EH (cell line): Measurements from ENCODE around the gene MC4R.
"Not testable (repeated sequence)": the region's sequence is repeated elsewhere in the genome, so short reads cannot be mapped to it uniquely, and the experiment has no call there.

ENCODE experiments used
- DNase-seq: peaks from one replicate; pipeline ENCODE4 v3.0.0-alpha.2; 2015; ENCODE audit warnings: low read depth

MC4R gene

DNA sequence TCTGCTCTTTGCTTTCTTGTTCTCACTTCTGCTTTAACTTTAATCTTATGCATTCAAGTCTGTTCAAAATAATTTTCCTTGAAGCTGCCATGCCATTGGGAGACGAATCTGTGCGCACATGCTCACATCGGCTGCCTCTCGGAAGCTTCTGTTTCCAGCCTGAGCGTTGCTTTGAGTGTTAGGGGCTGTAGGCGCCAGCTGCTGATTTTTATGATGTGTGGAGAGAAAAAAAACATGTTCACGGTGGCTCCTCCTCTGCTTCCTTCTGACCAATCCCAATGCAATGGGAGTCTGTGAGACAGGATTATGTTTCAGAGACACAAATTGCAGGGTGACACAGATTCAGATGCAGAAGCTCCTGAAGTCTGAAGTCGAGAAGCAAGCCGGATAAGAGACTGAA is at the start of gene MC4R:
Gene MC4R, minus strand, starts transcription at position 180 of the 400 bp plus-strand sequence. CDS start 426 bp downstream, outside the sequence.
- DNase-seq, result peak; percentile 78

DNA sequence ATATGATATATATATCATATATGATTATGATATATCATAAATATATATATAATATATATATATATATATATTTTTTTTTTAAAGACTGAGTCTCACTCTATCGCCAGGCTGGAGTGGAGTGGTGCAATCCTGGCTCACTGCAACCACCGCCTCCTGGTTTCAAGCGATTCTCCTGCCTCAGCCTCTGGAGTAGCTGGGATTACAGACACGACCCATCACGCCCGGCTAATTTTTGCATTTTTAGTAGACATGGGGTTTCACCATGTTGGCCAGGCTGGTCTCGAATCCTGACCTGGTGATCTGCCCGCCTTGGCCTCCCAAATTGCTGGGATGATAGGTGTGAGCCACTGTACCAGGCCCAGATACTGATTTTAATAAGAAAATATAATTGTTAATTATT is 49.7 kb upstream of the MC4R start:
- not testable (repeated sequence) for DNase-seq

GRCh38 chr18:60421356-60422118 is 49.0 kb upstream of the MC4R start:
- peak; percentile 9 for DNase-seq

- DNase-seq, result no peak
These were observed 45.4 kb upstream of the MC4R start for GRCh38 chr18:60417946-60418345.

DNA sequence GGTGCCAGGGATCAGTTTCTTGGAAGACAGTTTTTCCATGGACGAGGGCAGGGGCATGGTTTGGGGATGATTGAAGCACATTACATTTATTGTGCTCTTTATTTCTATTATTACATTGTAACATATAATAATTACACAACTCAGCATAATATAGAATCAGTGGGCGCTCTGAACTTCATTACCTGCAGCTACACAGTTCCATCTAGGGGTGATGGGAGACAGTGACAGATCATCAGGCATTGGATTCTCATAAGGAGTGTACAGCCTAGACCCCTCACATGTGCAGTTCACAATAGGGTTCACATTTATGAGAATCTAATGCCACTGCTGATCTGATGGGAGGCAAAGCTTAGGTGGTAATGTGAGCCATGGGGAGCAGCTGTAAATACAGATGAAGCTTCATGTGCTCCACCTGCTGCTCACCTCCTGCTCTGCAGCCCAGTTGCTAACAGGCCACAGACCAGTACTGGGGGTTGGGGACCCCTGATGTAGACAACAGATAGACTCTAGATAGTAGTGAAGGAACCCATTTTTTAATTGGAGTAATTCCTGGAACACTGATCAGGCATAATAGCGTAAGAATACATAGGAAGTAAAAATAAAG is 41.5 kb upstream of the MC4R start:
- DNase-seq, result peak; percentile 29

DNA sequence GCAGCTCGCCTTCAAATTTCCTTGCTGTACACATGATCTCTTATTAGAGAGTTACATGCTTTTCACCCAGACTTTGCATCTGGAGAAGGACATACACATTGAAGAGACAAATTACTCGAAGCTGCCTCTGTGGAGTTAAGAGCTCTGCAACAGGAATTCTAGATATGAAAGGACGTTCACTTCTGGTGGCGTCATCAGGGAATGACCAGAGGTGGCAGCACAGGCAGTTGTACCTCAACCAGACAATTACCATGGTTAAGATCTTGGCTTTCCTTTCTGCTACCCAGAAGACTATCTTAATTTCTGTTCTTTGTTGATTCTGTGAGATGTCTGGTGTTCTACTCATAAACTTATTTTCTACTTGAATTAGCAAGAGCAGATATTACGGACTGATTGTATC is 39.1 kb upstream of the MC4R start:
- DNase-seq, result peak; percentile 3

DNA sequence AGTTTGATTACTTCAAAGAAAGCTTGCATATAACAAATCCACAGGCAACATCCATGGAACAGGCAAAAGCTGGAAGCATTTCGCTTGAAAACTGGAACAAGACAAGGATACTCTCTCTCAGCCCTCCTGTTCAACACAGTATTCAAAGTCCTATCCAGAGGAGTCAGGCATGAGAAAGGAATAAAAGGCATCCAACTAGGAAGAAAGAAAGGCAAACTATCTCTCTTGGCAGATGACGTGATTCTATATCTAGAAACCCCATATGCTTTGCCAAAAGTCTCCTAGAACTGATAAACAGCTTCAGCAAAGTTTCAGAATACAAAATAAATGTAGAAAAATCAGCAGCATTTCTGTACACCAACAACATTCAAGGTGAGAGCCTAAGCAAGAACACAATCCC is 34.1 kb upstream of the MC4R start:
- no peak for DNase-seq

DNA sequence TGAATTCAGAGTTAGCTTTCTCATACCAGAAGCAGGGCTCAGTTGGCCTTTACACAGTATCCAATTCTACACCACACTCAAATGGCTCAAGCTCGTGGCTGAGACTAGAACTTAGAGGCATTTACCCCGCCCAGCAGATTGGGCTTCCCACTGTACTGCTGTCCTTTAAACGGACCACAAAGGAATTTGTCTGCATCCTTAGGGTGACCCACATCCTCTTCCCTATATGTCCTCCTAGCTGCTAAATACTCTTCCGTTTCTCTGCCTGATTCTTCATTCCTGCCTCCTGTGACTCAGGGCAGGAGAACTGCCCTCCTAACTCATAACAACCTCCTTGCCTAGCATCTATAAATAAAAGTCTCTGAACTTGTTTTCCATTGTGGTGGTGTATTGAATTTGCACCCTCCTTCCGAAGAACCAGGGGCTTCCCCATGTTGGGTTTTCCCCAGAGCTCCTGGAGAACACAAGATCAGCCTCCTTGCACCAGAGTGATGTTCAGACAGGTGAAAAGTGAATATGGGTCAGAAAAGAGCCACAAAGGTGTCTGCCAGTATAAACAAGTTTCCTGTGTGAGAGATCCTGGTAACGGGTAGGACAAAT is 32.0 kb upstream of the MC4R start:
- peak; percentile 8 for DNase-seq

GRCh38 chr18:60401346-60401745 is 28.8 kb upstream of the MC4R start:
- DNase-seq, result no peak

DNA sequence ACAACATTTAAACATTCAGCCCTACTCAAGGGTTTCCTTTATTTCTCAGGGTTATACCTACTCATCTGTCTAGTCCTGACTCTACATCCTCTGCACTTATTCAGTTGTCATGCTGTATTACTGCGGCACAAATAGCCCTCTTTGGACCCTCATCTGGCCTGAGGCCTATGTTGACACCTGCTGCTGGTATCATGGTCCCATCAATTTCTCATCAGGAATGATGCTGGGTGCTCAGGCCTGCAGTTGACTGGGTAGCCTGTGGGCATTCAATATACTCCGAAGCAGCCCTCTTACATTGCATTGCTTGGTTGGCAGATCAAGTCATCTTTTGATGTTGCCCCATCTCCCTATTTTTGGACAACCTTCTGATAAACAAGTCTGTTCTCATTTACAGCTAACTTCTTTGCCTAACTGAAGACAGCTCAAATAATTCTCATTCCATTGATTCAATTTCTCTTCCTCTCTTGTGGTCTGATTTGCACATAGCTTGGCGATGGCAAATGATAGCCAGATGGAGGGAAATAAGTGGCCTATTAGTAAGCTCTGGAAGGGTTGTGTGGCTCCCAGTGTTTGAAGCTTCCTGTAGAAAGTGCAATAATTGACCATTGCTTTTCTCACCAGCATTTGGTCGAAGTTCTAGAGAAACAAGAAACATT is 19.1 kb upstream of the MC4R start:
- DNase-seq, result peak; percentile 47

DNA sequence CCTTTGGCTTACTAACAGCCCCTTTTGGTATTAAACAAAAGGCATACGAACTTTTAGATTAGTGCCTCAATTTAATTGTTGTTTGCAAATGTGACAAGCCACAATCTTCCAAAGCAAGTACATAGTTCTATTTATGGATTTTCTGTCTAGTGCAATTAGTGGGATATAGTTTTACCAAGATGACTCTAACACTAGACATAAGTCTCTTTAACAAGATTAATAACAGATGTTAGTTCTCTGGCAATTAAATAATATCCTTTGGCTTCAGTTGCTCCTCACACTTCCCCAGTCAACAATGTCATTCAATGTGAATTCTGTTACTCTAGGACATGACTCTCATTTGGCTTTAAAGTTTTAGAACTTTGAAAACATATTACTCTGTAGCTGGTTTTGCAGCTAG is 16.7 kb upstream of the MC4R start:
- DNase-seq, result peak; percentile 0

DNA sequence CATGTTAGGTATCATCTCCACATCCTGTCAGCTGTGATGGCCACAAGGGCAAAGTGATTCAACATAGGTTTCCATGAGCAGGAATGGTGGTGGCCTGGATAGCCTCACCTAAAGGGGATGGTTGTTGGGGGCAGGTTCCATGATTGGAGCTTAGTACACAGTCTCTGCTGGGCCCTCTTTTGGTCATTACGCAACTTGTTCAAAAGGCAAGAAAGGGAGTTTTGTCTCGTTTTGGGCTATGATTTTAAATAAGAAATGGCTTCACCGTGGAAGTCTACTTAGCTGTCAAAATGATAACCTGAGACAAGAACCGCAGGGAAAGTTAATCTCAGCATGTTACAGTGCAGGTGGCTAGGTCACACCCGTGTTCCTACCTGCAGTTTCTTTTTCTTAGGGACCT is 13.1 kb upstream of the MC4R start:
- no peak for DNase-seq

DNA sequence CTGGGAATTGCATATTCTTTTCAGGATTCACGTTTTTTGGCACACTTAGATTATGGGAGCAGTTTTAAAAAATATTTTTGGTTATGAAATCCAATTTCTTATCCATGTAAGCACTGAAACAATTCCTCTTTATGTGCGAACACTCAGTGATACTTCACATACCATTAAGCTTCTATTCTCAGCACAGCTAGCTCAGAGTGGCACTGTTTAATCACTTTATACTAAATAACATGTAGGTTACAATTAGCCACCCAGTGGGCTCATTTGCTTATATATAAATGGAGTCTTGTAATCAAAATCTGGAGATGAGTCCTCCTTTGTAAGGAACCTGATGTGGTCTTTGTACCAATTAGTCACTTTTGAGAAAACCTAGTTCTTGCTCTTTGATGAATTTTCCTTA is 11.3 kb upstream of the MC4R start:
- DNase-seq, result no peak

DNA sequence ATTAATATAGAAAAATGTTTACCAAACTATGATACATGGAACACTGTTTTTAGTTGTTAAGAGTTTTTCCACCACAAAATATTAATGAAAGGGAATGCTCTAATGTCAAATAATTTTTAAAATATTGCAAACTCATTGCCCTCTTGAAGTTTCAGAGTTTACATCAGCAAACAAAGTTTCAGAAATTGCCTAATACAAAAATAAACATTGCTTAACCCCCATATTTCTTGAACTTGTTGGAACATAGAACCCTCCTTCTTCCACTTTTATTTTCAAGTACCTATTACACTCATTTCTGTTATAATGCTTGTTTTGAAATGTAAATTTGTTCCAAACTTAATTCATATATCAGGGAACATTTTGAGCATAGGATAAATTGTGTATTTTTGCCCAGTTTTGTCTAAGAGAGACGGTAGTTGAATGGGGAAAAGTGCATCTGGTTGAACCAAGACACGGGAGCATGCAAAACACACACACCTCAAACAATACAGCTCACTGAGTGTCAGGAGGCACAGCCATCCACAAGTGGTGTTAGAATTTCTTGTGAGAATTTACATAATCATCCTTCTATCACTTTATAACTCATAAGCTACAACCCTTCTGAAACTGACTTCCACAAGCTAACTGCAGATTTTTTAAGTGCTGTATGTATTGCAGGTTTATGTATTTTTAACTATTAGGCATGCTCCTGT is 5.3 kb upstream of the MC4R start:
- no peak for DNase-seq

GRCh38 chr18:60372132-60372531 is 443 bp downstream of the MC4R start:
- DNase-seq, result no peak

DNA sequence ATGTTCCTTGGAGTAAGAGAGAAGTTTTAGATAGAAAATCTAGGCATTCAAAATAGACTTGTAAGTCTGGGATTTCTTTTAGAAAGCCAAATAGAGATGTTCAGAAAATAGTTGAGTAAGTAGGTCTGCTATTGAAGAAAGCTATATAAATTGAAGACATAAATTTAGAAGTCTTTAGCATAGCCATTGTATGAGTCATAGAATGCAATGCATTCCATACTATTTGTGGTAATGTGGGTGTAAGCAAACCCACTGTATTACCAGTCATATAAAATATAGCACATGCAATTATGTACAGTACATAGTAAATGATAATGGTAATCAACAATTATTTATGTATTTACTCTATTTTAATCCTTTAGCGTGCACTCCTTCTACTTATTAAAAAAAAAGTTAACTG is 14.1 kb downstream of the MC4R start:
- peak; percentile 66 for DNase-seq

- DNase-seq, result no peak
These were observed 21.6 kb downstream of the MC4R start for GRCh38 chr18:60350941-60351340.

DNA sequence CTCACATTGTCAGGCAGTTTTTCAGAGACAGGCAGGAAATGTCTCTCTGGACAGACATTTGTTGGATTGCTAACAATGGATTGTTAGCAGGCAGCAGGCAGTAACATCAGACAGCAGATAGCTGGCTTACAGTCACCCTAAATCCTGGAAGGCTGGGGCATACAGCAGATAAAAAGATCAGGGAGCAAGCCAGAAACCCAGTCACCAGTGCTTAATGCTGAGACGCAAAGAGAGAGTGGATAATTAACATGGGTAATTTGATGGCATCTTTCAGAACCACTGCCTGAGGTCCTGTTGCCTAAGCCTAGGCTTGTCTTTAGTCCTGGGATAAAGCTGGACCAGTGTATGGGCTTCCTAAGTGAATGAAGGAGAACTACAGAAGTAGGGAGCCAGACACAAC is 22.4 kb downstream of the MC4R start:
- no peak for DNase-seq

GRCh38 chr18:60347526-60348045 is 25.0 kb downstream of the MC4R start:
- no peak for DNase-seq

- no peak for DNase-seq
These were observed 33.6 kb downstream of the MC4R start for GRCh38 chr18:60339018-60339417.

DNA sequence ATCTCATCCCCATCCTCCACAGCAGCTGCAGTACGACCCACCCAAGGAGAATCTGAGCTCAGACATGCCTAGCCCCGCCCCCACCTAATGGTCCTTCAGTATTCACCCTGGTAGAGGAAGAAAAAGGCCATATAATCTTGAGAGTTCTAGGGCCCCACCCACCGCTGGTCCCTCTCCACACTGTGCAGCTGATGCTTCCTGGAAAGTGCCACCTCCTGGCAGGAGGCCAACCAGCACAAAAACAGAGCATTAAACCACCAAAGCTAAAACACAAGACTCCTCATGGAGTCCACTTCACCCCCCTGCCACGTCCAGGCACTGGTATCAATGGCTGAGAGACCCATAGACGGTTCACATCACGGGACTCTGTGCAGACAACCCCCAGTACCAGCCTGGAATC is 40.7 kb downstream of the MC4R start:
- no peak for DNase-seq

DNA sequence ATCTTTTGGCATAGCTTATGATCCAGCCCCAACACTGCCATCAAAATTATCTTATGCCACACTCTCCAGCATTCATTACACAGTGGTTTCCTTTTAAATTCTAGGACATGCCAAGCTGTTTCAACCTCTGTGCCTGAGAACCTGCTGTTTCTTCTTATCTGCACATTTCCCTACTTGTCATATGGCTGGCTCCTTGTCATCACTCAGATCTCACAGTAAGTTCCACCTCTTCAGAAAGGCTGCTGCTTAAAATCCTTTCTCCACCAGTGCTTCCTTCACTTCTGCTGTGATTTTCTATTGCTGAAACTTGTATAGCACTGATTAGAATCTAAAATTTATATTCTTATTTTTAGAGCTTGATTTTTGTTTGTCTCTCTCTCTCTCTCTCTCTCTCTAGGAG is 43.4 kb downstream of the MC4R start:
- DNase-seq, result no peak
